Panc1 (cell line): Measurements from ENCODE around the gene CTNNBIP1. TPM values are rescaled to one million over a fixed set of nuclear protein-coding genes. Genes with fewer than 3 reads are reported as not detected.

Experiments
- ATAC-seq: fragments of 200-7000 bp; cut with Tn5 transposase; 2 replicates; pipeline ENCODE4 v1.9.1; 2020; ENCODE audit warnings: mild to moderate bottlenecking, moderate library complexity
- BruUV-seq: library from RNA; stranded (reverse); fragments of 400-500 nt; replicated peaks from 2 replicates; lab custom pipeline; 2021; lab: Mats Ljungman, UMichigan
- CTCF ChIA-PET: fragments of 300-600 bp; sonication (Branson Sonifier 250); formaldehyde crosslinking; loops from one replicate; lab custom pipeline; 2022; ENCODE audit warnings: antibody characterized with exemption; lab: Charles Lee
- POLR2A ChIA-PET: fragments of 300-600 bp; sonication (Branson Sonifier 250); formaldehyde crosslinking; loops from one replicate; lab custom pipeline; 2022; ENCODE audit warnings: antibody characterized with exemption; lab: Charles Lee
- DNase-seq: peaks from one replicate; pipeline ENCODE4 v3.0.0-alpha.2; 2010; ENCODE audit warnings: low read depth, low spot score
- H3K27ac ChIP-seq: 2 replicates; pipeline ENCODE4 v1.5.1; 2011; ENCODE audit warnings: mild to moderate bottlenecking, low read length, inconsistent platforms
- H3K27me3 ChIP-seq: fragments of 200-500 bp; sonication (Bioruptor generic); 2 replicates; pipeline ENCODE4 v1.6.0; 2014; ENCODE audit warnings: low read length, inconsistent platforms; ENCODE audit not compliant: control insufficient read depth, insufficient read depth
- H3K36me3 ChIP-seq: fragments of 200-500 bp; sonication (Bioruptor generic); 2 replicates; pipeline ENCODE4 v1.5.1; 2014; ENCODE audit warnings: inconsistent platforms, mild to moderate bottlenecking, low read length, moderate library complexity; ENCODE audit not compliant: control insufficient read depth, insufficient read depth
- H3K4me1 ChIP-seq: 2 replicates; pipeline ENCODE4 v1.5.1; 2011; ENCODE audit warnings: inconsistent platforms, mild to moderate bottlenecking, low read length, moderate library complexity; ENCODE audit not compliant: control insufficient read depth, insufficient read depth
- H3K4me3 ChIP-seq, 2 experiments: 2 replicates each; pipeline ENCODE4 v1.5.1; 2011 to 2012; ENCODE audit warnings: low read depth in 2 of 2, low read length in 2 of 2, mild to moderate bottlenecking in 2 of 2, inconsistent platforms in 1 of 2, moderate library complexity in 1 of 2
- H3K9me3 ChIP-seq: fragments of 200-500 bp; sonication (Bioruptor generic); 2 replicates; pipeline ENCODE4 v1.5.1; 2014; ENCODE audit warnings: low read depth, mild to moderate bottlenecking, inconsistent platforms, low read length, moderate library complexity; ENCODE audit not compliant: control insufficient read depth, insufficient read depth
- CTCF ChIP-seq: fragments of 450-650 bp; IDR thresholded peaks from 2 replicates; pipeline ENCODE4 v1.5.1; 2017; ENCODE audit warnings: mild to moderate bottlenecking
- POLR2AphosphoS5 ChIP-seq: IDR thresholded peaks from 2 replicates; pipeline ENCODE4 v1.6.1; 2012; ENCODE audit warnings: mild to moderate bottlenecking, low read depth, low read length, moderate library complexity
- REST ChIP-seq, 2 experiments: IDR thresholded peaks; 2 replicates each; pipeline ENCODE4 v1.6.1; 2011 to 2012; ENCODE audit warnings: low read depth in 2 of 2, control low read depth in 1 of 2, low read length in 1 of 2, mild to moderate bottlenecking in 1 of 2, moderate library complexity in 1 of 2; ENCODE audit not compliant: insufficient read depth in 1 of 2
- SIN3A ChIP-seq: IDR thresholded peaks from 2 replicates; pipeline ENCODE4 v1.6.1; 2012; ENCODE audit warnings: low read depth, mild to moderate bottlenecking, low read length, moderate library complexity, borderline replicate concordance; ENCODE audit not compliant: insufficient read depth
- TCF7L2 ChIP-seq: IDR thresholded peaks from 2 replicates; pipeline ENCODE4 v1.6.1; 2011; ENCODE audit warnings: mild to moderate bottlenecking, low read depth, low read length, inconsistent platforms
- in situ Hi-C: cut with HindIII; loops from 2 replicates; pipeline ENCODE4 v1.10.0; 2016; ENCODE audit warnings: low sequenced_read_pairs, low pct_unique_long_range_greater_than_20kb
- intact Hi-C: fragments of 100-400 bp; cut with micrococcal nuclease; formaldehyde crosslinking; loops from one replicate; pipeline ENCODE4 v1.10.0; 2022; ENCODE audit not compliant: unreplicated experiment
- total RNA-seq: library from RNA; stranded (reverse); gene quantifications from one replicate; pipeline ENCODE4 v1.2.1, GENCODE V29; 2021; ENCODE audit not compliant: unreplicated experiment

Gene CTNNBIP1
- total RNA-seq, 1 experiment from 2014 or later, result 36.9 TPM

- intact Hi-C loops, result no loop called here
- in situ Hi-C loops, result no loop called here
- Histone ChIP-seq H3K4me3 (no peak overlapping the region), H3K36me3 (no peaks in the 10 kb centered on the region), H3K27me3 (no peaks in the 10 kb centered on the region), H3K4me1 (peaks cover 32% of the 10 kb centered on the region), H3K27ac (0 out of 2 replicates have a peak overlapping the region, but pooled peaks have one; percentile 8), H3K9me3 (no peaks in the 10 kb centered on the region)
- ChIA-PET CTCF (no interaction called here), POLR2A (interaction anchor here (0.7 kb wide), 1 partner anchor 493 kb away, joined by 7 read pairs; no protein-coding TSS in a partner anchor)
- DNase-seq (no peak), ATAC-seq (no peak)
- TF ChIP-seq SIN3A (no peak), CTCF (no peak), POLR2AphosphoS5 (no peak), TCF7L2 (no peak), REST (IDR thresholded peaks at IDR 0.05; ENCODE audit: insufficient read depth in 1 of 2, low read depth in 2 of 2, low read length in 1 of 2) (no peak)
- BruUV-seq, result no TSS peak
Observed at GRCh38 chr1:9902060-9902452, 8.0 kb downstream of the CTNNBIP1 start.

GRCh38 chr1:9901148-9902059 is 8.7 kb downstream of the CTNNBIP1 start:
- H3K4me1 ChIP-seq, result peaks cover 32% of the 10 kb centered on the region
- DNase-seq, result no peak
- H3K27ac ChIP-seq, result peak overlapping the region; percentile 71
- intact Hi-C loops (no loop called here), in situ Hi-C loops (no loop called here)
- ChIA-PET CTCF (no interaction called here), POLR2A (interaction anchor here (0.5 kb wide), 1 partner anchor 236 kb away, joined by 3 read pairs; no protein-coding TSS in a partner anchor)
- peak; percentile 10; the same call in 1 of the 2 replicates for ATAC-seq
- no peaks in the 10 kb centered on the region for H3K27me3 ChIP-seq
- no peak for TF ChIP-seq REST (IDR thresholded peaks at IDR 0.05; ENCODE audit: insufficient read depth in 1 of 2, low read depth in 2 of 2, low read length in 1 of 2)
- no peak for TF ChIP-seq POLR2AphosphoS5
- no peak for TF ChIP-seq SIN3A
- TF ChIP-seq TCF7L2, result no peak
- TF ChIP-seq CTCF, result no peak
- H3K36me3 ChIP-seq, result no peaks in the 10 kb centered on the region
- no peaks in the 10 kb centered on the region for H3K9me3 ChIP-seq
- no peak overlapping the region for H3K4me3 ChIP-seq
- no TSS peak for BruUV-seq
